Nephron (organoid): Measurements from ENCODE around the gene XPO6.

Source experiments
- H3K27ac Mint-ChIP-seq, 3 experiments: 2 replicates each; pipeline ENCODE4 v1.8.0; 2020; ENCODE audit warnings: mixed read lengths in 3 of 3, mild to moderate bottlenecking in 2 of 3, moderate library complexity in 1 of 3
- H3K27me3 Mint-ChIP-seq: 2 replicates; pipeline ENCODE4 v1.8.0; 2021; ENCODE audit warnings: low read depth, mild to moderate bottlenecking, moderate library complexity, mixed read lengths
- H3K36me3 Mint-ChIP-seq: 2 replicates; pipeline ENCODE4 v1.8.0; 2020; ENCODE audit warnings: low read depth, mixed read lengths
- H3K4me1 Mint-ChIP-seq: 2 replicates; pipeline ENCODE4 v1.8.0; 2020; ENCODE audit warnings: mixed read lengths
- H3K4me3 Mint-ChIP-seq, 3 experiments: 2 replicates each; pipeline ENCODE4 v1.8.0; 2020; ENCODE audit warnings: mild to moderate bottlenecking in 3 of 3, mixed read lengths in 3 of 3, moderate library complexity in 2 of 3
- H3K9me3 Mint-ChIP-seq: 2 replicates; pipeline ENCODE4 v1.8.0; 2020; ENCODE audit warnings: mixed read lengths
- CTCF ChIP-seq, 3 experiments: fragments of 200-600 bp; sonication (generic); IDR thresholded peaks; one replicate each; pipeline ENCODE4 v1.5.0; 2021; ENCODE audit warnings: antibody characterized with exemption in 3 of 3; ENCODE audit not compliant: unreplicated experiment in 3 of 3

Gene XPO6

GRCh38 chr16:28053461-28053860 is 158.3 kb downstream of the XPO6 start:
- H3K27ac Mint-ChIP-seq = no peak overlapping the region
- no peak for TF ChIP-seq CTCF (IDR thresholded peaks at IDR 0.05; ENCODE audit: unreplicated experiment in 3 of 3)
- H3K36me3 Mint-ChIP-seq = no peaks in the 10 kb centered on the region

GRCh38 chr16:28052274-28053128 is 159.3 kb downstream of the XPO6 start:
- peaks cover 5% of the 10 kb centered on the region for H3K4me1 Mint-ChIP-seq
- no peak overlapping the region for H3K27ac Mint-ChIP-seq
- H3K27me3 Mint-ChIP-seq = peaks cover 16% of the 10 kb centered on the region
- no peaks in the 10 kb centered on the region for H3K36me3 Mint-ChIP-seq
- H3K9me3 Mint-ChIP-seq = peaks cover 6% of the 10 kb centered on the region
- no peak for TF ChIP-seq CTCF (IDR thresholded peaks at IDR 0.05; ENCODE audit: unreplicated experiment in 3 of 3)
- H3K4me3 Mint-ChIP-seq = no peak overlapping the region

More at GRCh38 chr16:28053461-28053860, 158.3 kb downstream of the XPO6 start:
- no peak overlapping the region for H3K4me3 Mint-ChIP-seq
- peaks cover 5% of the 10 kb centered on the region for H3K4me1 Mint-ChIP-seq
- H3K27me3 Mint-ChIP-seq = peaks cover 26% of the 10 kb centered on the region
- H3K9me3 Mint-ChIP-seq = peaks cover 4% of the 10 kb centered on the region

- TF ChIP-seq CTCF (IDR thresholded peaks at IDR 0.05; ENCODE audit: unreplicated experiment in 3 of 3) = no peak
- H3K36me3 Mint-ChIP-seq = no peaks in the 10 kb centered on the region
Measured at GRCh38 chr16:28051486-28051885, 160.3 kb downstream of the XPO6 start.

More at GRCh38 chr16:28051486-28051885, 160.3 kb downstream of the XPO6 start:
- H3K4me1 Mint-ChIP-seq = peaks cover 5% of the 10 kb centered on the region
- no peak overlapping the region for H3K27ac Mint-ChIP-seq
- peaks cover 13% of the 10 kb centered on the region for H3K9me3 Mint-ChIP-seq
- H3K27me3 Mint-ChIP-seq = peaks cover 7% of the 10 kb centered on the region
- H3K4me3 Mint-ChIP-seq = no peak overlapping the region
